Fibroblast of skin of left biceps (primary cell): ENCODE data around the gene PHPT1.
"Not testable (repeated sequence)": the region's sequence is repeated elsewhere in the genome, so short reads cannot be mapped to it uniquely, and the experiment has no call there.

Source experiments
- DNase-seq, 2 experiments: peaks; one replicate each; pipeline ENCODE4 v3.0.0-alpha.2; 2013; ENCODE audit warnings: low read depth in 2 of 2

PHPT1 gene

DNA sequence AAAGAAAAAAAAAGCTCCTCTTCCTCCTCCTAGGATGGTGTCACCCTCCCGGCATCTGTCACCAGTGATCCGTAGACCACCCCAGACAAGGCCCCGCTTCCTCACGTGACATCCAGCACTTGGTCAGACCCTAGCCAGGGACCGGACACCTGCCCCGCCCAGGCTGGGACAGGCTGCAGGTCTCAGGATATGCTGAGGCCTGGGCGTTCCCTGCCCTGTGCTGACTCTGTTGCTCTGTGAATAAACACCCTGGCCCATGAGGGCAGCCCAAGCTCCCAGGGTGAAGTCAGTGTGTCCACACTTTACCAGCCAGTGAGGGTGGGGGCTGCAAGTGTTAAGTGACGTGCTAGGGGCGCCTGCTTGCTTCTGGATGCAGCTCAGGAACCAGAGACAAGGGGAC, 11.3 kb downstream of the PHPT1 start:
- no peak for DNase-seq

DNA sequence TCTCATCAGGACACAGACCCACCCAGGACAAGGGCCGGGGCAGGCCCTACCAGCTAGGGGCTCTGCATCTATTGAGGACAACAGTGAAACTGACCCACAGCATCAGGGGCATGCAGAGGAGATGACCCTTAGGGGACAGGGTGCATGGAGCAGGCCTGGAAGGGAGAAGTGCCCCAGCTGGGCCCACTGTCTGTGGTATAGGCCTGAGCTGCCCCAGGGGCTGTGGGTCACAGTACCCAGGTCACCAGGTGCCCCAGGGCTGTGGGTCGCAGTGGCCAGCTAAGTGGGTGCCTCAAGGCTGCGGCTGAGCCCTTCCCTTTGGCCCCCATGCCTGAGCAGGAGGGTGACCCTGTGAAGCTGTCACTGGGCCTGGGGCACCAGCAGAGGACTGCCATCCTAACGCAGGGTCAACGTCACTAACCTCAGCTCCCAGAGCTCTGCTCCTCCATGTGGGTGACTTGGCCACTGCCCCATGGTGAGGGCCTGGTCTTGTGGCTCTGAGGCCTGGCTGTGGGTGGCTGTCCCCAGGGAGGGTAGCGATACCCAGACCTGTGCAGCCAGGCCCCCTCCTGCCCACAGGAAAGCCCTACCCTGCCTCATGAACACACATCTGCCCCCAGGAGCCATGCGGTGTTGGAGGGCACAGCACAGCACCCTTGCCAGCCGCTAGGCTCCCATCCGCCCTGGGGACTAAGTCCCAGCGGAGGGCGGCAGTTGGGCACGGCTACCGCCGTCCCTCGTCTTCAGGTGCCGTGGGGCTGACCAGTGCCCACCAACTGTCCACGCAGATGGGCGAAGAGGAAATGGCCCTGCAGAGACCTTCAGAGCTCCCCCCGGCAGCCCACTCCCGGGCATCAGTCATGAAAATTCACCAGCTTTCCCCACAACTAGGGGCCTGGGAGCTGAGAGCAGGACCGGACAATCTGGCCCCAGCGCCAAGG, 12.0 kb downstream of the PHPT1 start:
- DNase-seq: no peak

DNA sequence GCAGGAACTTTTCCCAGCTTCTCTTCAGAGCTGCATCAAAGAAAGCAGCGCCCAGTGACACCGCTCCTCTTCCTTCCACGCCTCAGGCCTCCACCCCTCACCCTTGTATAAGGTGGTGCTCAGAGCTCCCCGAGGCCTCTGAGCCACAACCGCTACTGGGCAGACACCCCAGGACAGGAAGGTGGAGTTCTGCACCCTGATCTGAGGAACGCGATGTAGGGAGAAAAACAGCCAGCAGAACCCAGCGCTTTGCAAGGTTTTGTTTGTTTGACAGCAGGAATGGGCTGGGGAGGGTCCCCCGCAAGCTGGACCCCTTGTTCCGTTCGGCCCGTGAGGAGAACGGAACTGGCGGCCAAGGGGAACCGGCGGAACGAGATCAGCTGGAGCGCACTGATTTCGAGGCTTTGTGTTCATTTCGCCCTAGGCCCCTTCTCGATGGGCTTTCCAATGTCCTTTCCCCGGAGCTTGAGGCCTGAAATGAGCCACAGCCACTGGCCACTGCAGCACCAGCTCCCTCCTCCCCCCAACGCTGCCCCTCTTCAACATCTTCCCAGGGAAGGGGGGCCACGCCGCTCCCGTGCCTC, 12.8 kb downstream of the PHPT1 start:
- no peak for DNase-seq

DNA sequence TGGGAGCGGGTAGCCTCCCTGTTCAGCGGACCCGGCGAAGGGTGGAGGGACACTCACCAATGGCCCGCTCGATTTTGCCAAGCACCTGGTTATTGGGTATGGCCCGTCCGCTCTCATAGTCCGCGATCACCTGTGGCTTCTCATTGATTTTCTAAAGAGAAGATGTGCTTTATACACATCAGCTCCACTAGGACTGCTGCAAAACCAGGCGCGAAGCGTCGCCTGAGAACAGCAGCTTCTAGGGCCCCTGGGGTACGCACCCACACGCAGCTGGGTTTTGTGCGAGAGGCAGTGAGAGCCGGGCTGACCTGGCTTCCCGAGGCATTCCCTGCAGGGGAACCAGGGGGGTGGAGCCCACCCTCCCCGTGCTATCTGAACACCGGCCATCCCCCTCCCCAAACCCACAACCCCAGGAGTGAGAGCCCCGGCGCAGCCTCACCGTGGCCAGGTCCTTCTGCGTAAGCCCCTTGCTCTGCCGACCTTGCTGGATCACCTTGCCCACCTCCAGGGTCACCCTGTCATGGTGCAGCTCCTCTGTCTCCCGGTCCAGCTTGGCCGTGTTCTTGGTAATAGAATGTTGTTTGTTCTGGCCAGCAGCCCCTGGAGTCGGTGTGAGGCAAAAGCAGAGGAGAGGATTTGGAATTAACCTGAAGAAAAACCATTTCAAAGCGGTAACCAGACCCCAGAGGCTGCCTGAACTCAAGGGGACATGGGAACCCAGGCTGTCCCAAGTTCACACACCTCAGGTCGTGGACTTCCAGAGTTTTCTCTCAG, 13.8 kb downstream of the PHPT1 start:
- no peak for DNase-seq

GRCh38 chr9:136863623-136864273, 14.5 kb downstream of the PHPT1 start:
- DNase-seq: no peak

GRCh38 chr9:136865041-136865767, 16.0 kb downstream of the PHPT1 start:
- no peak for DNase-seq

DNA sequence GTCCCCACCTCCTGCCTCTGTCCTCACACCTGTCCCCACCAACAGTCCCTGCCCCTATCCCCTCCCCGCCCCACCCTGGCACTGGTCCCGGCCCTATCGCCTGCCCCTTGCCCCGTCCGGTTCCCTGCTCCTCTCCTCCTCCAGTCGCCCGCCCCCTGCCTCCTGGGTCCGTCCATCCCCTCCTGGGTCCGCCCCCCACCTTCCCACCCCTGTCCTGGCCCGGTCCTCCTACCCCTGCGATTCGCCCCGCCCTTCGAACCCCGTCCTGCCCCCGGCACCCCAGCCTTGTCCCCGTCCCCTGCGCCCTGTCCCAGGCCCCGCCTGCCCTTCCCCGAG, 16.5 kb downstream of the PHPT1 start:
- DNase-seq: no peak

- DNase-seq: not testable (repeated sequence)
Measured at GRCh38 chr9:136866898-136867421, 17.8 kb downstream of the PHPT1 start.

GRCh38 chr9:136867480-136867879, 18.3 kb downstream of the PHPT1 start:
- no peak for DNase-seq

GRCh38 chr9:136867917-136868316, 18.7 kb downstream of the PHPT1 start:
- DNase-seq: no peak

- no peak for DNase-seq
Measured at GRCh38 chr9:136868644-136869043, 19.4 kb downstream of the PHPT1 start.

DNA sequence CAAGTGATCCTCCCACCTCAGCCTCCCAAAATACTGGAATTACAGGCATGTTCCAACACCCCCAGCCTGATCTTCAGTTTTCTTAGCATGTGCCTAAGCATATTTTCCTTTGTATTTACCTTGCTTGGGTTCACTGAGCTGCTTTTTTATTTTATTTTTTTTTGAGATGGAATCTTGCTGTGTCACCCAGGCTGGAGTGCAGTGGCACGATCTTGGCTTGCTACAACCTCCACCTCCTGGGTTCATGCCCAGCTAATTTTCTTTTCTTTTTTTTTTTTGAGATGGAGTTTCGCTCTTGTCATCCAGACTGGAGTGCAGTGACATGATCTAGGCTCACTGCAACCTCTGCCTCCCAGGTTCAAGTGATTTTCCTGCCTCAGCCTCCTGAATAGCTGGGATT, 20.4 kb downstream of the PHPT1 start:
- DNase-seq: not testable (repeated sequence)

DNA sequence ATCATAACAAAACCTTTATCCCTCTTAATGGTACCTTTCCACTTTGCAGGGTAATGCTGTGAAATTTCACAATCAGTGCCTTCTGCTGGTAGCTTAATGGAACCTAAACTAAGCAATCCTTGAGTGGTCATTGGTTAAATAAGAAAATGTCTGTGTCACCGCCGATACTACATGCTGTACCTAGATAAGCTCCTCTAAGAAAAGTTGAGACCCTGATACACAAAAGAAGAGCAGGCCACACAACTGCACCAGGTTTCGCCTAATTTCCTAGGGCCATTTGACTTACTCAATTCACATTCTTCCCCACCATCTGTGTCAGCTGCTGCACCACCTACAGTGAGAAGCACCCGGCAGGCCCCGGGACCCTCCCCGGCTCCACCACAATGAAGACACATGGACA, 25.9 kb downstream of the PHPT1 start:
- no peak for DNase-seq

DNA sequence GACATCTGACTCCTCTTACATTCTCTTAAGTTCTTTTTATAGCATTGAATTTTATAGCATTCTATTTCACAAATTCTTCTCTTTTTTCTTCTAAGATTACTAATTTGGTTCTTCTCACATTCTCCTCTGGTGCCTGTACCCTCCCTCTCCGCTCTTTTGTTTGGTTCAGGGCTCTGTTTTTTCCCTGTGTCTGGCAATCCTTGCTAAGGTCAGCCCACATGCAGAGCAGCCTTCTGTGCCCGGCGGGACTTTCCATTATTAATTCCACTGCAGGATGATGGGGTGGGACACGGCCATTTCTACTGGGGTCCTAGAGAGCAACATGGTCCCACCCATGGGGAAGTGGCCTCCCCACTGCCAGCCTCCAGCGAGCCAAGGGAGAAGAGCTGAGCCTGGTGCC, 27.3 kb downstream of the PHPT1 start:
- DNase-seq: no peak

DNA sequence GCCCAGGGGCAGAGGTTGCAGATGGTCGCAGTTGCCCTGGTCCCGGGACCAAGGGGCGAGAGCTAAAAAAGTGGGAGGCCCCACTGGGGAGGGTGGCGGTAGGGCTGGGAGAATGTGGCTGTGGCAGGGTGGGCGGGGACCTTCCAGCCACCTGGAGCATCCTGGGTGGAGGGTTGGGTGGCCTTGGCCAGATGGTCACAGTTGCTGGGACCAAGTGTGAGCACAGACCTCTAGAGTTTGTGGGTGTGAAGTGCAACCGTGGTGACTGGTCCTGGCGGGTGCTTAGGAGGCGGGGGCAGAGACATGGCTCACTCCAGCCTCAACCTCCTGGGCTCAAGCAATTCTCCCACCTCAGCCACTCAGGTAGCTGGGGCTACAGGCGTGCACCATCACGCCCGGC, 31.4 kb downstream of the PHPT1 start:
- no peak for DNase-seq

DNA sequence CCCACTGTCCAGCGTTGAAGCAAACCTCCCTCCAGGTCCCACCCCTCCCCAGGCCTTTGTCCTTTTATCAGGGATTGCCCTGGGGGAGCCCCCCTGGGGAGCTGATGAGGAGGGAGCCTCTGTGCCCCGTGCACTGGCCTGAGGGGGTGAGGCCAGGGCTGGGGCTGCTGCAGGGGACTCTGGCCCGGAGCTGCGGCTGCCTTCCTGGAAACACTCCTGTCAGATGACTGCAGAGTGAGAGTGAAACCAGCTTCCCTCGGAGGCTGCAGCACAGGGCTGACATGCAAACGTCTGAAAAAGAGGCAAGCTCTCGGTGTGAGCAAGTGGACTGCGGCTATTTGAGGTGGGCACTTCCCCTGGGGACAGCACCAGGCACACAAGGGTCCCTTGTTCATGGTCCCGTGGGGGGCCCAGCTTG, 32.5 kb downstream of the PHPT1 start:
- DNase-seq: no peak

GRCh38 chr9:136882109-136882946, 33.1 kb downstream of the PHPT1 start:
- no peak for DNase-seq

DNA sequence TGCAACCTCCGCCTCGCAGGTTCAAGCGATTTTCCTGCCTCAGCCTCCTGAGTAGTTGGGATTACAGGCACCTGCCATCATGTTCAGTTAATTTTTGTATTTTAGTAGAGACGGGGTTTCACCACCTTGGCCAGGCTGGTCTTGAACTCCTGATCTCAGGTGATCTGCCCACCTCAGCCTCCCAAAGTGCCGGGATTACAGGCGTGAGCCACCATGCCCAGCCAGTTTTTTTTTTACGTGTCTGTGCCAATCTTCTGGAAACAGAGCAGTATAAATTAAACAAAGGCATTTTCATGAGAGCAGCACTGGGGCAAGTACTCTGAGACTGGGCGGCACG, 33.7 kb downstream of the PHPT1 start:
- DNase-seq: not testable (repeated sequence)

DNA sequence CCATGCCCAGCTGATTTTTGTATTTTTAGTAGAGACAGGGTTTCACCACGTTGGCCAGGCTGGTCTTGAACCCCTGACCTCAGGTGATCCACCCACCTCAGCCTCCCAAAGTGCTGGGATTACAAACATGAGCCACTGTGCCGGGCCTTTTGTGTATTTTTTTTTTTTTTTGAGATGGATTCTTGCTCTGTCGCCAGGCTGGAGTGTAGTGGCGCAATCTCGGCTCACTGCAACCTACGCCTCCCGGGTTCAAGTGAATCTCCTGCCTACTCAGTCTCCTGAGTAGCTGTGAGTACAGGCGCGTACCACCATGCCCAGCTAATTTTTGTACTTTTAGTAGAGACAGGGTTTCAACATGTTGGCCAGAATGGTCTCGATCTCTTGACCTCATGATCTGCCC, 34.5 kb downstream of the PHPT1 start:
- DNase-seq: not testable (repeated sequence)

DNA sequence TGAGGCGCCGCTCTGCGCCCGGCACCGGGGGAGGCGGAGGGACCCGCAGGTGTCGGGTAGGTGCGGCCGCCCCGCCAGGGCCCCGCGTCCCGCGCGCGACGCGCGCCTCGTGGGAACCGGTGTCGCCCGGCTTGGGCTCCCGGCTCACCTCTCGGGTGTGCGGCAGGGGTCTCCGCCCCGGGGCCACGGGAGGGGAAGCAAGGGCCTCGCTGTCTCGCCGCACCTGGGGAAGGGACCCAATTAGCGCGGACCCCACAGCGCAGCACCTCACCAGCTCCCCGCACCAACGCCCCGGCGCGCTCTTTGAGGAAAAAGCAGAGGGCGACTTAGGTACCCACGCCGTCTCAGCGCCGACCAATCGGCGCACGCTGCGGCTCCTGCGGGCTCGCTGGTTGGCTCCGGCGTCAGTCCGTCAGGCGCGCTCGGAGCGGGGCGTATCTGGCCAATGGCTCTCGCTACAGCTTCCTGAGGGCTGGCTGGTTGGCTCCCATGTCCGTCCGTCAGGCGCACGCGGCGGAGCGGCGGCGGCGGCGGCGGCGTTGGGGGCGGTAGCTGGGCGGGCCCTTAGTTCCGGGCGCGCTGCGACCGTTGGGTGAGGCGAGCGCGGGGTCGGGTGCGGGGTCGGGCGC, 36.9 kb downstream of the PHPT1 start, which contains the start of gene TRAF2:
Gene TRAF2, plus strand, starts transcription at position 567 of the 629 bp plus-strand sequence. CDS start 12,225 bp downstream, outside the sequence.
- DNase-seq: peak; percentile 98
